Fibroblast of skin of left biceps (primary cell): ENCODE results near the gene IL12RB1.
A peak's percentile ranks its signal among the peaks of the same experiment; 100 is the strongest.

Experiments used
- DNase-seq, 2 experiments: peaks; one replicate each; pipeline ENCODE4 v3.0.0-alpha.2; 2013; ENCODE audit warnings: low read depth in 2 of 2

Gene IL12RB1

GRCh38 chr19:18086590-18087138 is at the start of gene IL12RB1:
TSS of gene IL12RB1 (minus strand) at chr19:18086934. CDS start at chr19:18086823, 111 bp downstream.
- DNase-seq: no peak

- DNase-seq: no peak
Observed at GRCh38 chr19:18135712-18136584, 49.2 kb upstream of the IL12RB1 start.

GRCh38 chr19:18131841-18132596 is 45.3 kb upstream of the IL12RB1 start:
- DNase-seq: no peak

- DNase-seq: no peak
Observed at GRCh38 chr19:18130523-18131242, 43.9 kb upstream of the IL12RB1 start.

GRCh38 chr19:18128805-18129204 is 42.1 kb upstream of the IL12RB1 start:
- DNase-seq: no peak

- DNase-seq: no peak
Observed at GRCh38 chr19:18128044-18128443, 41.3 kb upstream of the IL12RB1 start.

- no peak for DNase-seq
Observed at GRCh38 chr19:18126097-18126496, 39.4 kb upstream of the IL12RB1 start.

GRCh38 chr19:18123819-18124218 is 37.1 kb upstream of the IL12RB1 start:
- DNase-seq: no peak

- no peak for DNase-seq
Observed at GRCh38 chr19:18122860-18123795, 36.4 kb upstream of the IL12RB1 start.

GRCh38 chr19:18122424-18122823 is 35.7 kb upstream of the IL12RB1 start:
- DNase-seq: no peak

GRCh38 chr19:18121166-18121565 is 34.4 kb upstream of the IL12RB1 start:
- no peak for DNase-seq

- no peak for DNase-seq
Observed at GRCh38 chr19:18120127-18120526, 33.4 kb upstream of the IL12RB1 start.

- DNase-seq: no peak
Observed at GRCh38 chr19:18119717-18120105, 33.0 kb upstream of the IL12RB1 start.

- DNase-seq: no peak
Observed at GRCh38 chr19:18119013-18119716, 32.4 kb upstream of the IL12RB1 start.

- DNase-seq: no peak
Observed at GRCh38 chr19:18118420-18119012, 31.8 kb upstream of the IL12RB1 start.

GRCh38 chr19:18117692-18118378 is 31.1 kb upstream of the IL12RB1 start:
- peak; percentile 37 to 57 for DNase-seq

- DNase-seq: no peak
Observed at GRCh38 chr19:18117364-18117691, 30.6 kb upstream of the IL12RB1 start.

GRCh38 chr19:18114483-18114882 is 27.7 kb upstream of the IL12RB1 start:
- DNase-seq: no peak

- DNase-seq: no peak
Observed at GRCh38 chr19:18113827-18114226, 27.1 kb upstream of the IL12RB1 start.
